VCaP (cell line): Measurements from ENCODE around the gene RAD51B.

Experiments
- H3K27ac ChIP-seq: fragments of 450-650 bp; 2 replicates; pipeline ENCODE4 v1.5.1; 2017
- CTCF ChIP-seq: fragments of 450-650 bp; conservative IDR thresholded peaks from 2 replicates; pipeline ENCODE4 v1.5.1; 2017; ENCODE audit warnings: mild to moderate bottlenecking, moderate library complexity

RAD51B gene

GRCh38 chr14:68634332-68634731 is 814.8 kb downstream of the RAD51B start:
- TF ChIP-seq CTCF: no peak
- H3K27ac ChIP-seq: no peak overlapping the region

- no peak for TF ChIP-seq CTCF
- H3K27ac ChIP-seq: no peak overlapping the region
These were observed 815.5 kb downstream of the RAD51B start for GRCh38 chr14:68634874-68635595.

GRCh38 chr14:68636597-68636996 is 817.0 kb downstream of the RAD51B start:
- TF ChIP-seq CTCF: no peak

GRCh38 chr14:68637106-68638021 is 817.8 kb downstream of the RAD51B start:
- H3K27ac ChIP-seq: no peak overlapping the region
- no peak for TF ChIP-seq CTCF

More at GRCh38 chr14:68636597-68636996, 817.0 kb downstream of the RAD51B start:
- H3K27ac ChIP-seq: no peak overlapping the region

GRCh38 chr14:68638141-68638999 is 818.8 kb downstream of the RAD51B start:
- H3K27ac ChIP-seq: no peak overlapping the region

GRCh38 chr14:68639000-68639757 is 819.6 kb downstream of the RAD51B start:
- no peak for TF ChIP-seq CTCF
- no peak overlapping the region for H3K27ac ChIP-seq

More at GRCh38 chr14:68638141-68638999, 818.8 kb downstream of the RAD51B start:
- TF ChIP-seq CTCF: no peak
